GM10248 (cell line): ENCODE results near the gene SF1.

Source experiments
- CTCF ChIA-PET: fragments of 300-600 bp; sonication (Branson Sonifier 250); formaldehyde crosslinking; extraction: SDS; loops from one replicate; lab custom pipeline; 2021; ENCODE audit warnings: antibody characterized with exemption; lab: Yijun Ruan, JAX
- POLR2A ChIA-PET: fragments of 350-650 bp; sonication (Branson Sonifier 250); formaldehyde crosslinking; extraction: SDS; loops from one replicate; lab custom pipeline; 2020; ENCODE audit warnings: antibody characterized with exemption; lab: Yijun Ruan, JAX
- DNase-seq: peaks from one replicate; pipeline ENCODE4 v3.0.0; 2012; ENCODE audit errors: extremely low spot score
- TF ChIP-seq, protein P1 (sequence below): IDR thresholded peaks from 2 replicates; pipeline ENCODE4 v1.5.1; 2012; ENCODE audit warnings: mild to moderate bottlenecking, low read depth; ENCODE audit errors: extremely low read depth, missing control alignments, control extremely low read depth

SF1 gene, protein sequence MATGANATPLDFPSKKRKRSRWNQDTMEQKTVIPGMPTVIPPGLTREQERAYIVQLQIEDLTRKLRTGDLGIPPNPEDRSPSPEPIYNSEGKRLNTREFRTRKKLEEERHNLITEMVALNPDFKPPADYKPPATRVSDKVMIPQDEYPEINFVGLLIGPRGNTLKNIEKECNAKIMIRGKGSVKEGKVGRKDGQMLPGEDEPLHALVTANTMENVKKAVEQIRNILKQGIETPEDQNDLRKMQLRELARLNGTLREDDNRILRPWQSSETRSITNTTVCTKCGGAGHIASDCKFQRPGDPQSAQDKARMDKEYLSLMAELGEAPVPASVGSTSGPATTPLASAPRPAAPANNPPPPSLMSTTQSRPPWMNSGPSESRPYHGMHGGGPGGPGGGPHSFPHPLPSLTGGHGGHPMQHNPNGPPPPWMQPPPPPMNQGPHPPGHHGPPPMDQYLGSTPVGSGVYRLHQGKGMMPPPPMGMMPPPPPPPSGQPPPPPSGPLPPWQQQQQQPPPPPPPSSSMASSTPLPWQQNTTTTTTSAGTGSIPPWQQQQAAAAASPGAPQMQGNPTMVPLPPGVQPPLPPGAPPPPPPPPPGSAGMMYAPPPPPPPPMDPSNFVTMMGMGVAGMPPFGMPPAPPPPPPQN

DNA sequence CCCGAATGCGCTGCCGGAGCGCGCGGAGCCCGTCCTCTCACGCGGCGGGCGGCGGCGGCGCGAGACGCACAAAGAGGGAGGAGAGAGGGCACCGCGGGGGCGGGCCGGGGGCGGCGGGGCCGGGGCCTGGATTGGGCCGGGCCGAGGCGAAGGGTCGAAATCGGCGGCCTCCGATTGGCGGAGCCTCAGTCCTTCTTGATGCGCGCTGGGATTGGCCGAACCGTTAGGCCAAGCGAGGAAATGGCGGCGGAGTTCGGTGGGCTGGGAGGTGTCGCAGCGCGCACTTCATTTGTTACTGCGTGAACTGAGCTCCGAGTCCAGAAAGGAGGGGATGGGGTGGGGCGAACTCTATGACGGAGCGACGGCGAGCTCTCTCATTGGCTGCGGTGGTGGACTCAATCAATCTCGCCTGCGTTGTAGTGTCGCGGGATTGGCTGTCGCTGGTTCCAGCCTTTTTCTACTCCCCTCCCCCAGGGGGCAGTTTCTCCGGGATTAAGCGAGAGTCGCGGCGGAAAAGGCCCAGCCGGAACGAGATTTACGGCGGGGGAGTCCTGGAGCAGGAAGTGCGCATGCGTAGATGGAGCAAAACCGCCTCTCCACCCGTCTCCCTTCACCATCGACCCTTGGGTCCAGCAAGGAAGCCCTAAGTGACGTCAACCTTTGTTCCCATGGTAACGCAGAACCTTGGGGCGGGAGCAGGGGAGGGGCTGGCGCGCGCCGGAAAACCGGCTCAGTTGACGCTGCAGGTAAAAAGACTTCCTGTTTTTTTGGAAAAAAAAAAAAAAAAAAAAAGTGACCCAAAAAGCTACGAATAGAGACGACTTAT is at the start of gene SF1:
TSS of gene SF1 (minus strand) at position 70 of the 826 bp plus-strand sequence. CDS start 150 bp downstream, outside the sequence.
- DNase-seq = peak; percentile 97
- POLR2A ChIA-PET = interaction anchor here (0.6 to 1.1 kb wide), 10 partner anchors 8 to 722 kb away, joined by 3 to 9 read pairs (median 3); partner anchors contain the start of genes EHD1, MALAT1, PYGM and ZNHIT2
- TF ChIP-seq, protein P1, sequence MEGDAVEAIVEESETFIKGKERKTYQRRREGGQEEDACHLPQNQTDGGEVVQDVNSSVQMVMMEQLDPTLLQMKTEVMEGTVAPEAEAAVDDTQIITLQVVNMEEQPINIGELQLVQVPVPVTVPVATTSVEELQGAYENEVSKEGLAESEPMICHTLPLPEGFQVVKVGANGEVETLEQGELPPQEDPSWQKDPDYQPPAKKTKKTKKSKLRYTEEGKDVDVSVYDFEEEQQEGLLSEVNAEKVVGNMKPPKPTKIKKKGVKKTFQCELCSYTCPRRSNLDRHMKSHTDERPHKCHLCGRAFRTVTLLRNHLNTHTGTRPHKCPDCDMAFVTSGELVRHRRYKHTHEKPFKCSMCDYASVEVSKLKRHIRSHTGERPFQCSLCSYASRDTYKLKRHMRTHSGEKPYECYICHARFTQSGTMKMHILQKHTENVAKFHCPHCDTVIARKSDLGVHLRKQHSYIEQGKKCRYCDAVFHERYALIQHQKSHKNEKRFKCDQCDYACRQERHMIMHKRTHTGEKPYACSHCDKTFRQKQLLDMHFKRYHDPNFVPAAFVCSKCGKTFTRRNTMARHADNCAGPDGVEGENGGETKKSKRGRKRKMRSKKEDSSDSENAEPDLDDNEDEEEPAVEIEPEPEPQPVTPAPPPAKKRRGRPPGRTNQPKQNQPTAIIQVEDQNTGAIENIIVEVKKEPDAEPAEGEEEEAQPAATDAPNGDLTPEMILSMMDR = no peak
- CTCF ChIA-PET = interaction anchor here (0.6 to 3.6 kb wide), 7 partner anchors 10 to 130 kb away, joined by 3 to 13 read pairs (median 3); partner anchors contain the start of gene PYGM

DNA sequence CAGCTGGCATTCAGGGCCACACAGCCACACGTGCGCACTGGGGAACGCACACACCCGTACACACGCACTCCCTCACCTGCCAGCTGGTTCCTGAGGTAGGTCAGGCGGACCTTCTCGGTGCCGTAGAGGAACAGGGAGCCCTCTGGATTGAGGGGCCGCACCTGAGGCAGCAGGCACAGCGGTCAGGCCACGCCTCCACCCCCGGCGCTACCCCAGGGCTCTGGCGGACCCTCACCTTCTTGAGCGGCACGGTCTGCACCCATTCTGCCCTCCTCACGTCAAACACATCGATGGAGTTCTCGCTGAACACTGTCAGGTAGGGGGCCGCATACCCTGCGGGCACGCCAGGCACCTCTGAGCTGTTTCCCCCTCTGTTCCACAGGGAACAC is 49.1 kb upstream of the SF1 start:
- CTCF ChIA-PET = interaction anchor here (1.2 kb wide), 1 partner anchor 488 kb away, joined by 3 read pairs; the partner anchor contains the start of gene CDC42EP2

DNA sequence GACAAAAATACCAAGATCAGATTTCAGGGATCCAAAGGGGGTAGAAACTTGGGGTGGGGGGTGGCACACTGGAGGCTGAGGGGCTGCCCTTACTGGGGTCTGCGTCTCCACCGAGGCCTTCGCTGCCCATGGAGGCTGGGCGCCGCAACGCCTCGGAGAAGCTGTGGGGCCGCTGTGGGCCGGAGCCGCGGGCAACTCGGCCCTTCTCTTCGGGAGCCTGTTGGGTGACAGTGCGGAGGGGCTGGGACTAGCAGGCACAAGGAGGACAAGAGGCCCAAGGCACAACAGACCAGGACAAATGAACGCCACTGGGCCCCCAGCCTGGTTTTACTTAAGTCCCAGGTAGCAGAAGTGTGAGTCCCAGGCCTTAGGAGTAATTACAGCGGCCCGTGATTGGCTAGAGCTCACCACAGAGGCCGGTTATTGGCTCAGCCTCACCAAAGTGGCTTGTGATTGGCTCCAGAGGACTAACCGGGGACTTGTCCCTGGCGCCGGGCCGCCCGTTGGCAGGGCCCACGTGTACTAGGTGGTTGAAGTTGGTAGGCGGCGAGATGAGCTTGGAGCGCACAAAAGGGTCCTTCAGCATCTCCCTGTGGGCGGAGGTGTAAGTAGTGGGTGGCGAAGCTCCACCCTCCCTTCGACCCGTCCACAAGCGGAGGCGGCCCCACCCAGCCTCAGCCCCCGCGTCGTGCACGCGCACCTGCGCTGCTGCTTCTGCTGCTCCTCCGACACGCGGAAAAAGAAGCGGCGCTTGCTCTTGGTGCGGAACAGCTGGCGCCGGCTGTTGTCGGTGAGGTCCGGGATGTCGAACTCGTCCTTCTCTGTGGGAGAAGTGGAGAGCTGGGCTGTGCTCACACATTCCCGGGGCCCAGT is 48.5 kb upstream of the SF1 start:
- ChIA-PET POLR2A (interaction anchor here (0.6 kb wide), 1 partner anchor 1128 kb away, joined by 4 read pairs; no protein-coding TSS in a partner anchor), CTCF (interaction anchor here (1.2 kb wide), 1 partner anchor 488 kb away, joined by 3 read pairs; the partner anchor contains the start of gene CDC42EP2)
- TF ChIP-seq, protein P1 = no peak
- DNase-seq = no peak

More for the DNA sequence above, 49.1 kb upstream of the SF1 start:
- TF ChIP-seq, protein P1 = no peak
- POLR2A ChIA-PET = interaction anchor here (0.6 kb wide), 1 partner anchor 1128 kb away, joined by 4 read pairs; no protein-coding TSS in a partner anchor
- DNase-seq = no peak

DNA sequence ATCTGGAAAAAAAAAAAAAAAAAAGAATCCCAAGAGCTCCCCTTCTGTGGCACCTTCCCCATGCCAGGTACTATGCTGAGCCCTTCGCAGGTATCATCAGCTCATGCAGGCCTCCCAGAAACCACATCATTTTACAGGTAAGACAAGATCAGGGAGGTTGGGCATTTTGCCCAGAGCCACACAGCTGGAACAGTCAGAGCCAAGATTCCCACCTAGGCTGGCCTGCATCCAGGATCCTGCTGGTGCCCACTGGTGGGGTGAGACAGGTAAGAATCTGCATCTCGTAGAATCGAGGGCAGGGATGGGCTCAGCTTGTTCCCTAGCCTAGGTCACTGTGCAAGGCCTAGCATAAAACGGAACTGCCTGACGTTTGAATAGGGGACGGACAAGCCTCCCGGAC is 47.7 kb upstream of the SF1 start:
- DNase-seq = no peak
- ChIA-PET CTCF (interaction anchor here (0.8 to 1.2 kb wide), 2 partner anchors 15 to 489 kb away, joined by 3 read pairs; partner anchors contain the start of genes CDC42EP2 and MEN1), POLR2A (no interaction called here)
- TF ChIP-seq, protein P1 = no peak

DNA sequence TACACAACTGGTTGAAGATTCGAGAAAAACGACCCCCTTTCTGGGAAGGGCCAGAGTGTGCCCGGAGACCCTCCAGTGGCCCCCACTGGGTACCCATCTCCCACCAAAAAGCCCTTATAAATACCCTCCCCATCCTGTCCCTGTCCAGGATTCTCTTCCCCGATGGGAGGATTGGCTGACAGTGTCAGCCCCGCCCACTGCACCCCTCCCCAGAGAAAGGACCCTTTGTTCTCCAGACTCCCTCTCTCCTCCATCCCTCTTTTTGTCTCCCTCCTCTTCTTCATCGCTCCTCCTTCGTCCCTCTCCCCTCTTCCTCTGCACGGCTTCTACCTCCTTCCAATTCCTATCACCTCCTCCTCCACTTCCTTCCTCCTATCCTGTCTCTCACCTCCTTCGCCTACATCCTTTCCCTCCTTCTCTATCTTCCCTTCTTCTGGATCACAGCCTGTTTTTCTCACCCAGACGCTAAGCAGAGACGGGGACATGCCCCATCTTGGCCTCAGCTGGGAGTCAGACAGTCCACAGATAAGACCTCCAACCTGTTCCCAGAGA is 45.3 kb upstream of the SF1 start:
- POLR2A ChIA-PET = no interaction called here
- no peak for DNase-seq
- TF ChIP-seq, protein P1 = no peak
- CTCF ChIA-PET = interaction anchor here (1.0 to 1.3 kb wide), 2 partner anchors 21 to 25 kb away, joined by 4 to 5 read pairs; partner anchors contain the start of gene CDC42BPG
